Stomach (tissue), 9 donors: ENCODE data around the gene AZGP1. TPM values are rescaled to one million over a fixed set of nuclear protein-coding genes. Genes with fewer than 3 reads are reported as not detected.
"Not testable (repeated sequence)": the region's sequence is repeated elsewhere in the genome, so short reads cannot be mapped to it uniquely, and the experiment has no call there.

ENCODE experiments used
- DNase-seq, 2 donors: peaks; one replicate each; pipeline versions ENCODE4 v3.0.0 to v3.0.0-alpha.2; 2013 to 2019
- H3K27ac ChIP-seq, 5 donors: fragments of 200-600 bp in 4 of 5; sonication (generic) in 4 of 5; one replicate each; pipeline ENCODE4 v1.5.1; 2013 to 2019; ENCODE audit warnings: mild to moderate bottlenecking in 1 of 5, moderate library complexity in 1 of 5
- H3K27me3 ChIP-seq, 3 donors: fragments of 200-600 bp; sonication (generic); one replicate each; pipeline ENCODE4 v1.5.1; 2017 to 2019; ENCODE audit warnings: mixed run types in 1 of 3
- H3K36me3 ChIP-seq, 4 donors: fragments of 200-600 bp; sonication (generic); 1 replicate in 3 of 4; 2 replicates in 1 of 4; pipeline ENCODE4 v1.5.1; 2016 to 2019
- H3K4me1 ChIP-seq, 4 donors: fragments of 200-600 bp; sonication (generic); one replicate each; pipeline ENCODE4 v1.5.1; 2016 to 2019
- H3K4me3 ChIP-seq, 4 donors: fragments of 200-600 bp; sonication (generic) in 3 of 4; one replicate each; pipeline ENCODE4 v1.5.1; 2016 to 2019; ENCODE audit warnings: mild to moderate bottlenecking in 1 of 4
- H3K9me3 ChIP-seq, 4 donors: fragments of 200-600 bp; sonication (generic); one replicate each; pipeline ENCODE4 v1.5.1; 2016 to 2019
- CTCF ChIP-seq, 7 experiments: fragments of 450-650 bp in 4 of 7; fragments of 200-600 bp in 3 of 7; sonication (generic) in 3 of 7; IDR thresholded peaks; one replicate each; pipeline ENCODE4 v1.5.1; 2016 to 2019; ENCODE audit warnings: antibody characterized with exemption in 7 of 7, control low read depth in 2 of 7, mild to moderate bottlenecking in 1 of 7
- EP300 ChIP-seq: sonication (generic); formaldehyde crosslinking; IDR thresholded peaks from one replicate; pipeline ENCODE4 v1.6.1; 2017; ENCODE audit warnings: antibody characterized with exemption
- POLR2A ChIP-seq, 4 donors: fragments of 450-650 bp; IDR thresholded peaks; one replicate each; pipeline ENCODE4 v1.6.1; 2016; ENCODE audit warnings: antibody characterized with exemption in 4 of 4, control low read depth in 2 of 4, mild to moderate bottlenecking in 1 of 4, moderate library complexity in 1 of 4
- POLR2AphosphoS5 ChIP-seq, 3 donors: sonication (generic); formaldehyde crosslinking; IDR thresholded peaks; one replicate each; pipeline ENCODE4 v1.6.1; 2016; ENCODE audit warnings: antibody characterized with exemption in 3 of 3
- WGBS, 5 donors: extraction: QIAGEN DNeasy Blood & Tissue Kit in 3 of 5; methylation state at CpG; one replicate each; pipeline versions ENCODE4 v1.1.5 to v1.1.7; 2013 to 2018; 5-methylcytosine and 5-hydroxymethylcytosine counted together
- intact Hi-C: fragments of 100-400 bp; cut with DNase I; formaldehyde crosslinking; loops from one replicate; pipeline ENCODE4 v1.15.1; 2023; ENCODE audit warnings: low total_unique reads
- polyA plus RNA-seq, 3 donors: library from polyadenylated mRNA; stranded (reverse); fragments of 200-250 nt; gene quantifications; one replicate each; pipeline ENCODE4 v1.2.3, GENCODE V29; 2013
- total RNA-seq, 5 donors: library from RNA; depleted of rRNA; stranded (reverse); fragments of >200 nt; gene quantifications; one replicate each; pipeline versions ENCODE4 v1.1.0 to v1.2.3, GENCODE V29; 2014 to 2016
- donor health status: healthy with polysubstance abuse.
- donor health status: Bipolar disorder and iron deficiency.
- donor health status: healthy.

The AZGP1 gene
- total and polyA plus RNA-seq, 8 donors = 6.8 to 461 (median 92.3) TPM; not detected in 1

GRCh38 chr7:99974681-99975080 lies 1.1 kb downstream of the AZGP1 start:
- TF ChIP-seq EP300 (no peak), POLR2AphosphoS5 (IDR thresholded peaks at IDR 0.05) (no peak)
- peaks cover 0 to 7% (median 2%) of the 10 kb centered on the region in 4 donors for H3K4me1 ChIP-seq
- intact Hi-C loops = no loop called here
- H3K27me3 ChIP-seq = no peaks in the 10 kb centered on the region
- H3K4me3 ChIP-seq = peak overlapping the region in 1 of 4 donors; percentile 2
- H3K9me3 ChIP-seq = no peaks in the 10 kb centered on the region
- H3K36me3 ChIP-seq = peaks cover 0 to 4% (median 0%) of the 10 kb centered on the region in 4 donors
- H3K27ac ChIP-seq = no peak overlapping the region
- WGBS, 5 donors = 68 to 84% (median 72%) methylated on average over 1 of the region's 1 CpG
- DNase-seq = no peak

GRCh38 chr7:99973817-99974216 lies 2.0 kb downstream of the AZGP1 start:
- H3K4me1 ChIP-seq, H3K27ac ChIP-seq, H3K36me3 ChIP-seq, DNase-seq, H3K27me3 ChIP-seq, intact Hi-C loops, H3K4me3 ChIP-seq, H3K9me3 ChIP-seq: not testable (repeated sequence)
- 69 to 82% (median 74%) methylated on average over 7 of the region's 7 CpGs for WGBS, 5 donors

GRCh38 chr7:99971242-99971641 lies 4.6 kb downstream of the AZGP1 start:
- WGBS, 5 donors = 60 to 74% (median 66%) methylated on average over 4 of the region's 4 CpGs
- TF ChIP-seq EP300 (no peak), POLR2A (IDR thresholded peaks at IDR 0.05) (no peak), POLR2AphosphoS5 (IDR thresholded peaks at IDR 0.05) (no peak), CTCF (IDR thresholded peaks at IDR 0.05) (no peak)
- intact Hi-C loops = no loop called here
- H3K4me3 ChIP-seq = no peak overlapping the region
- peaks cover 0 to 4% (median 0%) of the 10 kb centered on the region in 4 donors for H3K36me3 ChIP-seq
- no peak for DNase-seq
- no peaks in the 10 kb centered on the region for H3K9me3 ChIP-seq
- peaks cover 0 to 5% (median under 1%) of the 10 kb centered on the region in 4 donors for H3K4me1 ChIP-seq
- peaks cover 0 to 8% (median 0%) of the 10 kb centered on the region in 3 donors for H3K27me3 ChIP-seq
- no peak overlapping the region for H3K27ac ChIP-seq

- H3K9me3 ChIP-seq, H3K4me1 ChIP-seq, H3K36me3 ChIP-seq, DNase-seq, H3K4me3 ChIP-seq, H3K27ac ChIP-seq, intact Hi-C loops: not testable (repeated sequence)
- peaks cover 0 to 22% (median under 1%) of the 10 kb centered on the region in 3 donors for H3K27me3 ChIP-seq
- 0 to 27% (median 12%) methylated on average over 1 of the region's 1 CpG; no CpG with 5 or more reads in 1 of the 5 donors for WGBS, 5 donors
Measured at GRCh38 chr7:99969813-99970212, 6.0 kb downstream of the AZGP1 start.

GRCh38 chr7:99969298-99969697 lies 6.5 kb downstream of the AZGP1 start:
- no peak for TF ChIP-seq EP300
- no peak for TF ChIP-seq POLR2A (IDR thresholded peaks at IDR 0.05)
- no peak for TF ChIP-seq POLR2AphosphoS5 (IDR thresholded peaks at IDR 0.05)
- TF ChIP-seq CTCF (IDR thresholded peaks at IDR 0.05) = no peak
- Histone ChIP-seq H3K4me1 (peaks cover 0 to 2% (median 0%) of the 10 kb centered on the region in 4 donors), H3K9me3 (no peaks in the 10 kb centered on the region), H3K27me3 (peaks cover 0 to 25% (median 5%) of the 10 kb centered on the region in 3 donors), H3K4me3 (no peak overlapping the region), H3K36me3 (peaks cover 0 to 4% (median 0%) of the 10 kb centered on the region in 4 donors), H3K27ac (no peak overlapping the region)
- WGBS, 5 donors = 85 to 96% (median 89%) methylated on average over 3 of the region's 3 CpGs
- intact Hi-C loops = no loop called here
- no peak for DNase-seq

GRCh38 chr7:99958564-99959227 lies 17.1 kb downstream of the AZGP1 start:
- Histone ChIP-seq H3K27me3 (peaks cover 0 to 52% (median 4%) of the 10 kb centered on the region in 3 donors), H3K9me3 (no peaks in the 10 kb centered on the region), H3K27ac (no peak overlapping the region), H3K4me1 (no peaks in the 10 kb centered on the region), H3K36me3 (no peaks in the 10 kb centered on the region), H3K4me3 (no peak overlapping the region)
- TF ChIP-seq POLR2AphosphoS5 (IDR thresholded peaks at IDR 0.05) = no peak
- TF ChIP-seq POLR2A (IDR thresholded peaks at IDR 0.05) = no peak
- TF ChIP-seq CTCF (IDR thresholded peaks at IDR 0.05) = no peak
- WGBS, 5 donors = 70 to 88% (median 75%) methylated on average over 9 of the region's 9 CpGs
- no peak for DNase-seq
- intact Hi-C loops = no loop called here
